Fibroblast of the conjunctiva (primary cell): ENCODE results near the gene HNRNPL.
"Not testable (repeated sequence)": the region's sequence is repeated elsewhere in the genome, so short reads cannot be mapped to it uniquely, and the experiment has no call there.

ENCODE experiments used
- DNase-seq: peaks from one replicate; pipeline ENCODE4 v3.0.0-alpha.2; 2010; ENCODE audit warnings: low read depth

HNRNPL gene

DNA sequence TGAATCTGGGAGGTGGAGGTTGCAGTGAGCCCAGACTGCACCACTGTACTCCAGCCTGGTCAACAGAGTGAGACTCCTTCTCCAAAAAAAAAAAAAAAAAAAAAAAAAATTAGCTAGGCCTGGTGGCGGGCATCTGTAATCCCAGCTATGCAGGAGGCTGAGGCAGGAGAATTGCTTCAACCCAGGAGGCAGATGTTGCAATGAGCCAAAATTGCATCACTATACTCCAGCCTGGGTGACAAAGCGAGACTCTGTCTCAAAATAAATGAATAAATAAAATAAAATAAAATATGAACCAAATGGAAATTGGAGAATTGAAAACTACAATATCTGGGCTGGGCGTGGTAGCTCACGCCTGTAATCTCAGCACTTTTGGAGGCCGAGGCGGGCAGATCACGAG is 20.6 kb downstream of the HNRNPL start:
- DNase-seq: not testable (repeated sequence)

DNA sequence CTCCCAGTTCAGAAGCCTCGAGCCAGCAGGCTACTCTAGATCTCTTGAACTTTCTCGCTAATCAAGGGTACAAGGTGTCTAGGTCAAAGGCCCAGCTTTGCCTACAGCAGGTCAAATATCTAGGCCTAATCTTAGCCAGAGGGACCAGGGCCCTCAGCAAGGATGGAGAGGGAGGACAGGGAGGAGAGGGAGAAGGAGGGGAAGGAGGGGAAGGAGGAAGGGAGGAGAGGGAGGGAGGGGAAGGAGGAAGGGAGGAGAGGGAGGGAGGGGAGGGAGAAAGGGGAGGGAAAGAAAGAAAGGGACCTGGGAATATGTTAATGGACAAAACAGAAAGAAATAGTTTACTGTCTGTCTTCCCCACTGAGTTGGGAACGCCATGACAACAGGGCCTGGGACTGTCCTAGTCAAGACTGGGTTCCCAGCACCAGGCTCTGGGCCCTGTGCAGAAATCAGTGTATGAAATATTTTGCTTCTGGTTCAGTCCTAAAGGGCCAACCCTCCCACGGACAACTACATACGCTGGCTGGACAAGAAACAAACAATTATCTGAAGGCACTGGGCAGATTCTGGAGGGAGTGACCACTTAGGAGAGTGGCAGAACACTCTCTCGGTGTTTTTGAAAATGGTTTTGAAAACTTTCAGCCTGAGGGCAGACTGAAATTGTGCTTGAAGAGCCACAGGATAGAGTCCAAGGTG is 22.8 kb downstream of the HNRNPL start:
- DNase-seq: no peak

DNA sequence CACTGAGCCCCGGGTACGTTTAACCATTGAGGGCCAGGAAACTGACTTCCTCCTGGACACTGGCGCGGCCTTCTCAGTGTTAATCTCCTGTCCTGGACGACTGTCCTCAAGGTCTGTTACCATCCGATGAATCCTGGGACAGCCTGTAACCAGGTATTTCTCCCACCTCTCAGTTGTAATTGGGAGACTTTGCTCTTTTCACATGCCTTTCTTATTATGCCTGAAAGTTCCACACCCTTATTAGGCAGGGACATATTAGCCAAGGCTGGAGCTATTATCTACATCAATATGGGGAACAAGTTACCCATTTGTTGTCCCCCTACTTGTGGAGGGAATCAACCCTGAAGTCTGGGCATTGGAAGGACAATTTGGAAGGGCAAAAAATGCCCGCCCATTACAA is 23.9 kb downstream of the HNRNPL start:
- not testable (repeated sequence) for DNase-seq

DNA sequence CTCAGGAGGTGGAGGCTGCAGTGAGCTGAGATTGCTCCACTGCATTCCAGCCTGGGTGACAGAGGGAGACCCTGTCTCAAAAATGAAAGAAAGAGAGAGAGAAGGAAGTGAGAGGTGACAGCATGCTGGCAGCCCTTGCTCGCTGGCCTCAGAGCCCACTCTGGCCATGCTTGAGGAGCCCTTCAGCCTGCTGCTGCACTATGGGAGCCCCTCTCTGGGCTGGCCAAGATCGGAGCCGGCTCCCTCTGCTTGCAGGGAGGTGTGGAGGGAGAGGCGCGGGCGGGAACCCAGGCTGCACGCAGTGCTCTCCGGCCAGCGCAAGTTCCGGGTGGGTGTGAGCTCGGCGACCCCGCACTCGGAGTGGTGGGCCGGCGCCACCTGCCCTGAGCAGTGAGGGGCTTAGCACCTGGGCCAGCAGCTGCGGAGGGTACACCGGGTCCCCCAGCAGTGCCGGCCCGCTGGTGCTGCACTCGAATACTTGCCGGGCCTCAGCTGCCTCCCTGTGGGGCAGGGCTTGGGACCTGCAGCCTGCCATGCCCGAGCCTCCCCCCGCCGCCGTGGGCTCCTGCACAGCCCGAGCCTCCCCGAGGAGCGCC is 28.5 kb downstream of the HNRNPL start:
- not testable (repeated sequence) for DNase-seq

DNA sequence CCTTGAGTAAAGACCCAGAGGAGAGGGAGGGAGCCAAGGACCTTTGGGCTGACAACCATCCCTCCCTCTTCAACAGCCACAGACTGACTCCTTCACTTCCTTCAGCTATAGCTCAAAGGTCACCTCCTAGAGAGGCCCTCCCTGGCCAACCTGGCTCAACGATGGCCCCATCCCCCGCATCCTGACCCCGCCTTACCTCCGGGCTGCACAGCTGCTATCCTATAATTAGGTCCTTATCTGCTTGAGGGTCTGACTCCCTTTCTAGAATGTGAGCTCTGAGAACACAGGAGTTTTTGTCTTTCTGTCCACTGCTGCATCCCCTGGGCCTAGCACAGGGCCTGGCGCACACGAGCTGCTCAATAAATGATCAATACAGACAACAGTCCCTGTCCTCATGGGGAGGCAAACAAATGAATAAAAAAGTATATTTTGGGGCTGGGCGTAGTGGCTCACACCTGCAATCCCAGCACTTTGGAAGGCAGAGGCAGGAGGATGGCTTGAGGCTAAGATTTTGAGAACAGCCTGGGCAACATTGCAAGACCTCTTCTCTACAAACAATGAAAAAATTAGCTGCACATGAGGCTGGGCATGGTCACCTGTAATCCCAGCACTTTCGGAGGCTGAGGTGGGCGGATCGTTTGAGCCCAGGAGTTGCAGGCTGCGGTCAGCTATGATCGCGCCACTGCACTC is 30.4 kb downstream of the HNRNPL start:
- no peak for DNase-seq

DNA sequence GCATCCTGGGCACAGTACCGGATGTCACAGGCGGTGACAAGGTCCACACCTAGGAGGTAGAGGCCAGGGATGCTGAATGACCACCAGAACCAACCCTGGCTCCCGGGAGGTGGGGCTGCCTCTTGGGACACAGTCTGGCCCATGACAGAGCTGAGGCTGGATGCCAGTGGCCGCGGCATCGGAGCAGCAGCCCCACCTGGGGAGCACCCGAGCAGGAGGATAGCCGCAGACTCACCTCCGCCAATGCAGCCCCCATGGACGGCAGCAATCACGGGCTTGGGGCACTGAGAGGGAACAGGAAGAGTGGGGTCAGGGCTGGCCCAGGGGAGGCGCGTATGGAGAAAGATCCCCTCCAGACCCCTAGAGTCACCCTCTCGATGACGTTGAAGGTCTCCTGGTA is 32.7 kb downstream of the HNRNPL start:
- no peak for DNase-seq

DNA sequence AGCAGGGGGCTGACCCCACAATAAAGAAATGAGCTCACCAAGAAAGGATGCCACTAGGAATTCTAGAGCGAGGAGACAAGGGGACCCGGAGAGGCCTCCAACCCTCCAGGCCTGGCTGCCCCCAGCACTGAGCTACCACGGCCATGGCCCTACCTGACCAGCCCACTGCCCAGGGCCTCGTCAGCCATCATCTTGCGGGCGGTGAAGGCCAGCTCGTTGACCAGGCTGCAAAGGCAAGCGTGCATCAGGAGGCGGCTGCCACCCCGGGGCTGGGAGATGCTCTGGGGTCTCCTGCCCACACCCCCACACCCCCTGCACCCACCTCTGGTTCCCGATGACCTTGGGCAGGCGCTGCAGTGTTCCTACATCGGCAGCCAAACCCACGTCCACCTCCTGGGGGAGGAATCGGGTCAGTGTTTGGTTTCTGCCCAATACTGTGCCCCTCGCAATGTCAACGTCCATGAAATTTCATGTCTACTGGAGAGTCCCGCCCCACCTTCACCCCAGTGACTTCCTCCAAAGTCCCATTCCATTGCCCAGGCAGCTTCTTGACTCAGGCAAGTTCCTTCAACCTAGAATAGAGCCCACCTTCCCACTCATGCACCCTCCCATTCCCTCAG is 33.5 kb downstream of the HNRNPL start:
- no peak for DNase-seq

DNA sequence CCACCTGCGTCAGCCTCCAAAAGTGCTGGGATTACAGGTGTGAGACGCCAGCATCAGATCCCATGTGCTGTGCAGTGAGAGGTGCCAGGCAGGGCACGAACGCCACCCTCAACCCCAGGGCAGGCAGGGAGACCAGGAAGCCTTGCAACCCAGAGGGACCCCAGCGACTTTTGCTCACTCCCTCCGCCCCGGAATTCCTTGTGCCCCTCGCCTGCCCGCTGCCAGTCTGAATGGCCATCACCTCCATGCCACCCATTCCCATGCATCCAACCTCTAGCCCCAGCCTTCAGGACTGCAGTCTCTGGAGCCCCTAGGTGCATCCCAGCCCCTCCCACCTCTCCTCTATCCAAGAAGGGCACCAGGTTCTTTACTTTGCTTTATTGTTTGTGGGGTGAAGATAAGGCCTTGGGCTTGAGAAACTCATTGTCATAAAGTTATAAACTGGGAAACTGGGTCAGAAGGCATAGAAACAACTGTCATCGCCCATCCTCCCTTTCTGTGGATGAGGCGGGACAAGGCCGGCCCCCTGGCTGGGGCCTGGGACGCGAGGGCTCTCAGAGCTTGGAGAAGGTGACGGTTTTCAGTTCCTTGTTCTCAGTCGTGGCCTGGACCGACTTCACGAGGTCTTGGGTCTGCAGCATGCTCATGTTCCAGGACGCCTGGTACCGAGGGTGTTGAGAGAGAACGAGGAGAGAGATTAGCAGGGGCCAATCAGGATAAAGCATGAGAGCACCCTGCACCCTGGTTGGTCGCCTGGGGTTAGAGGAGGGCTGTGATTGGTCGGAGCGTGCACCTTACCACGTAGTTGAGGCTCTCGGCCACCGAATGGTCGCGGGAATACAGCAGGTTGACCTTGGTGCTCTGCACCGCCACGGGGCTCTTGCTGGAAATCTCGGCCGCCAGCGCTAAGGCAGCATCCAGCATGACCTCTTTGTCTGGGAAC is 34.5 kb downstream of the HNRNPL start:
- no peak for DNase-seq

DNA sequence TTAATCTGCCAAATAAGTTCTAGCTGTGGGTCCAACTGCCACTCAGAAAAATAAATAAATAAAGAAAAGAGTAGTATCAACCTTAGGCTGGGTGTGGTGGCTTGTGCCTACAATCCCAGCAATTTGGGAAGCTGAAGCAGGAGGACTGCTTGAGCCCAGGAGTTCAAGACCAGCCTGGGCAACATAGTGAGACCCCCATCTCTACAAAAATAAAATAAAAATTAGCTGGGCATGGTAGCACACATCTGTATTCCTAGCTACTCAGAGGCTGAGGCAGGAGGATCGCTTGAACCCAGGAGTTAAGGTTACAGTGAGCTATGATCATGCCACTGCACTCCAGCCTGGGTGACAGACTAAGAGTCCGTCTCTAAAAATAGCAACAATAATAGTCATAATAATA is 35.9 kb downstream of the HNRNPL start:
- not testable (repeated sequence) for DNase-seq

DNA sequence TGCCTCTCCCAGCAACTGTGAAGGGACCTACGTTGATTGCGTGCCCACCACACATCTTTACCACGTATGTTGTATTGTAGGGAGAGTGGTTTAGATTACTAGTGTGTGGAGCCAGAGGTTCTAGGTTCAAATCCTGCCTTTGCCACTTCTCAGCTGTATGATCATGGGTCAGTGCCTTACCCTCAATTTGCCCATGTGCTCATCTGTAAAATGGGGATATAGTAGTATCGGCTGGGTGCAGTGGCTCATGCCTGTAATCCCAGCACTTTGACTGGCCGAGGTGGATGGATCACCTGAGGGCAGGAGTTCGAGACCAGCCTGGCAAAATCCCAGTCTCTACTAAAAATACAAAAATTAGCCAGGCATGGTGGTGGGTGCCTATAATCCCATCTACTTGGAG is 36.5 kb downstream of the HNRNPL start:
- DNase-seq: no peak

DNA sequence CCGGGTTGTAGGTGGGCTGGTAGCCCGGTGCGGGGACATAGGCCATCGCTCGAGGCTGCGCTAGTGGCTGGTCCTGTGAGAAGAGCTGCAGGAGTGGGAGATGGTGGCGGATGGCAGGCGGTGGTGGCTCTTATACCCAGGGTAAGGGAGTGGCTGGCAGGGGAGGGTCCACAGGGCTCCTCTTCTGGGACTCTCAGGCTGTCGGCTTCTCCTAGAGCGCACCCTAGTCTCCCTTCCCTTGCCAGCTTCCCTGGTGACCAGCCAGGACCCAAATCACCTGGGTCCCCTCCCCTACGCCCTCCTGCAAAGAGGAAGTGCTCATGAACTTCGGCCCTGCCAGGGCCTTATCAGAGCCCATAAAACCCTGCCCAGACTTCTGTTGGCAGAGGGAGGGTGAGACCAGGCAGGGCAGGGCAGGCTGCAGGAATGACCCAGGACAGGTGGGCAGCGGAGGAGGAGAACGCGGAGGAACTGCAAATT is 36.9 kb downstream of the HNRNPL start, which contains the start of gene LGALS4:
Gene LGALS4 (minus strand): TSS at position 105 of the 480 bp plus-strand sequence. CDS start 59 bp downstream, at position 46.
- DNase-seq: no peak

DNA sequence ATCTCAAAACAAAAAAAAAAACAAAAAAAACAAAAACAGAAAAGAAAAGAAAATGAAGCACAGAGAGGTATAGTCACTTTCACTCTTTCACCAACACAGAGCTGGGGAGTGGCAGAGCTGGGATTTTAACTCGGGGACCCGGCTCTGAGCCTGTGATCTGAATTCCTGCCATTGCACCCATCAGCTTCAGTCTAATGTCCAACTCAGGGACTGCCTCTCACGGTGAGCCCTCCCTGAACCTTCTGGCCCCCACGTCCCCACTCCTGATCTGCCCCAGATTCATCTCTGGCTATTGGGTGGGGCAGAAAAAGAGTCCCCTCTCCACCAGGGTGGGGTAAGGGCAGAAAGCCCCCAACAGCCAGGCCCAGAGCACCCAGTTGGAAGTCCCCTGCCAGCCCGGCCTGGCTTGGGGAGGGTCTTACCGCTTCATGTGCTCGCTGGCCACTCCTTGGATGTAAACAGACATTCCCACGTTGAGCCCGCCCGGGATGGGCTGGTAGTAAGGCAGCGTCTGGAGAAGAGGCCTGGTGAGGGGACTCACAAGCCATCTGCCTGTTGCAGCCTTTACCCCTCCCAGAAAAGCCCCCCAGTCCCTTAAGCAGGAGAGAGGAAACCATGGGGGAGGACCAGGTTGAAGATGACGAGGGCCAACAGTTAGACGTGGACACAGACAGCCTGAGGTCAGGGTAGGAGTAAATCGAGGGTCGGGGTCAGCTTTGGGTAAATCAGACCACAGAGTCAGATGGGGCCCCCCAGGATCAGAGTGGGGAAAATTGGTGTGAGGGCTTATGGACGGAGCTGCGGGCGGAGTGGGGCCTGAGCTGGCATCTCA is 37.6 kb downstream of the HNRNPL start:
- DNase-seq: no peak

DNA sequence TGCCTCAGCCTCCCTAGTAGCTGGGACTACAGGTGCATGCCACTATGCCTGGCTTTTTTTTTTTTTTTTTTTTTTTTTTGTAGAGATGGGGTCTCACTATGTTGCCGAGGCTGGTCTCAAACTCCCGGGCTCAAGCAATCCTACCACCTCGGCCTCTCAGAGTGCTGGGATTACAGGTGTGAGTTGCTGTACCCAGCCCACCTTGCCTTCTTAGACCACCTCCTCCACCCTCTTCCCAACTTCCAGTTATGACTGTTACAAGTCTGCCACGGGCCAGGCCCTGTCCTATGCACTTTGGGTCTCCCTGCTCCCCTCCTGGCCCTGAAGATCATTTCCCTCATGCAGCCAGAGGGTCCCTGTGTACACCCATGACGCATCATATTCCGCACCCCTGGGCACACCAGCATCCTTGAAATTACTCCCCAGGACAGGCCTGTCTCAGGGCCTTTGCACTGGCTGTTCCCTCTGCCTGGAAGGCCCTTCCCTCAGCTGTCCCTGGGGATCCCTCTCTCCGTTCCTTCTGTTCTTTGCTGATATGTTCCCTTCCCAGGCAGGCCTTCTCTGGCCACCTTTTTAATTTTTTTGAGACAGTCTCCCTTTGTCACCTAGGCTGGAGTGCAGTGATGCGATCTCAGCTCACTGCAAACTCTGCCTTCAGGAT is 40.1 kb downstream of the HNRNPL start:
- no peak for DNase-seq

DNA sequence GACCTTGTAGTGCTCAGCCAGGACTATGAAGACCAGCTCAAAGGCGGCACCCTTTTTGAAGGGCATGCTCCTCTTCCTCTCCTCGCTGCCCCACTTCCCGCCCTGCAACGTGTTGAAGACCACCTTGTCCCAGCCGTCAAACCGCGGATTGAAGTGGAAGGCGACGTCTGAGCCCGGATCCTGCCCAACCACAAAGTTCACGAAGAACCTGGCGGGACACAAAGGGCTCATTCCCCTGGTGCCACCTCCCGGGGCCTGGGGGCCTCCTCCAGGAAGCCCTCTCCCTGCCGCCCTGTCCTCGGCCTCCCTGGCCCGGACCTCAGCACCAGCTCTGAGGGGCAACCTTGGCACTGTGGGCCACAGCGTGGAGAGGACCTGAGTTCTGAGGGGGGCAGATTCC is 41.0 kb downstream of the HNRNPL start:
- DNase-seq: no peak

DNA sequence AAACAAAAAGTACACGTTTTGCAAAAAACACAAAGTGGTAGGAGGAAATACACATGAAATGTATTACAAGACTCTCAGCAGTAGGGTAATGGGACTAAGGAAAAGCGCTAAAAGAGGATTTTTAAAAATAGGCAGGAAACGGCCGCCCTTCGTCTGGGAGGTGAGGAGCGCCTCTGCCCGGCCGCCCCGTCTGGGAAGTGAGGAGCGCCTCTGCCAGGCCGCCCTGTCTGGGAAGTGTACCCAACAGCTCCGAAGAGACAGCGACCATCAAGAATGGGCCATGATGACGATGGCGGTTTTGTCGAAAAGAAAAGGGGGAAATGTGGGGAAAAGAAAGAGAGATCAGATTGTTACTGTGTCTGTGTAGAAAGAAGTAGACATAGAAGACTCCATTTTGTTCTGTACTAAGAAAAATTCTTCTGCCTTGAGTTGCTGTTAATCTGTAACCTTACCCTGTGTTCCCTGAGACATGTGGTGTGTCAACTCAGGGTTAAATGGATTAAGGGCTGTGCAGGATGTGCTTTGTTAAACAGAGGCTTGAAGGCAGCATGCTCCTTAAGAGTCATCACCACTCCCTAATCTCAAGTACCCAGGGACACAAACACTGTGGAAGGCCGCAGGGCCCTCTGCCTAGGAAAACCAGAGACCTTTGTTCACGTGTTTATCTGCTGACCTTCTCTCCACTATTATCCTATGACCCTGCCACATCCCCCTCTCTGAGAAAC is 42.2 kb downstream of the HNRNPL start:
- DNase-seq: not testable (repeated sequence)

DNA sequence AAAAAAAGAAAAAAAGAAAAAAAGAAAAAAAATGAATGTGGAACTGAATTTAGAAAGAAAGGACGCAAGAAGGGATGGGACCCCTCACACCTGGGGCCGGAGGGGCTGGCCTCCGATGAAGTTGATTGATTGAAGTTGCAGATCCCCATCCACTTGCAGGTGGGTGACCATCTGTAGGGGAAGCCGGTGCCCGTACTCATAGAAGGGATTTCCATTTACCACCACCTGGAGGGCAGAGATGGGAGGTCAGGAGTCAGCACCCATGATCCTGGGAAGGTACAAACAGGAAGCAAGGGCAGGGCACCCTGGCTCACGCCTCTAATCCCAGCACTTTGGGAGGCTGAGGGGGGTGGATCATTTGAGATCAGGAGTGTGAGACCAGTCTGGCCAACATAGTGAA is 43.4 kb downstream of the HNRNPL start:
- no peak for DNase-seq

DNA sequence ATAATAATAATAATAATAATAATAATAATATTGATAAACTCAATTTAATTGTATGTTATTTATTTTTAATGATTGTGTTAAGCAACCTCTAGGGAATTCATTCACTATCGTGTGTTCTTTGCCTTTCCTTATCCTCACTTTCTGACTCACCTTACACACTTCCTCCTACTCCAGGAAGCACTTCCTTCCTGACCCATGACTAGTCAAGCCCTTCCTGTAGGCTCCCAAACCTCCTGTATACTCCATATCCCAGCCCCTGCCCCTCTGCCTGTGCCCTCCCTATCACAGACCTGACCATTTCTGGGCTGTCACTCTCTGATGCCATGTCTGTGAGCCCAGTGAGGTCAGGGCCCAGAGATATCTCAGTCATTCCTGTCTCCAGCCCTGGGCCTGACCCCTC is 44.6 kb downstream of the HNRNPL start:
- DNase-seq: no peak

DNA sequence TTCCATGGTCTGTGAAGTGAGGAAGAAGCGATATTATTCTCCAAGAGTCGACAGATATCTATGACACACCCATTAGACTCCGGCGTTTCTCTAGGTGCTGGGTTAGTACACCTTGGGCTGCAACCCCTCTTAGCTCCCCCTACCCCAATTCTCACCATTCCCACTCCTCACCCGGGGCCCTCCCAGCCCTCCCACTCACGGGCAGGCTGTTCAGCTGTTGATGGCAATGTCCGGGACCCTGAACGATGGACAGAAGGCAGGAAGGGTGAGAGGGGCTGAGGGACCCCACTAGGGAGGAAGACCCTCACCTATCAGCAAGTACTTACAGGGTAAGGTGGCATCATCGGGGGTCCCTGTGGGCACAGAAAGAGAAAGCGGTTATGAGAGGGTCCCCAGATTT is 46.2 kb downstream of the HNRNPL start:
- DNase-seq: no peak

DNA sequence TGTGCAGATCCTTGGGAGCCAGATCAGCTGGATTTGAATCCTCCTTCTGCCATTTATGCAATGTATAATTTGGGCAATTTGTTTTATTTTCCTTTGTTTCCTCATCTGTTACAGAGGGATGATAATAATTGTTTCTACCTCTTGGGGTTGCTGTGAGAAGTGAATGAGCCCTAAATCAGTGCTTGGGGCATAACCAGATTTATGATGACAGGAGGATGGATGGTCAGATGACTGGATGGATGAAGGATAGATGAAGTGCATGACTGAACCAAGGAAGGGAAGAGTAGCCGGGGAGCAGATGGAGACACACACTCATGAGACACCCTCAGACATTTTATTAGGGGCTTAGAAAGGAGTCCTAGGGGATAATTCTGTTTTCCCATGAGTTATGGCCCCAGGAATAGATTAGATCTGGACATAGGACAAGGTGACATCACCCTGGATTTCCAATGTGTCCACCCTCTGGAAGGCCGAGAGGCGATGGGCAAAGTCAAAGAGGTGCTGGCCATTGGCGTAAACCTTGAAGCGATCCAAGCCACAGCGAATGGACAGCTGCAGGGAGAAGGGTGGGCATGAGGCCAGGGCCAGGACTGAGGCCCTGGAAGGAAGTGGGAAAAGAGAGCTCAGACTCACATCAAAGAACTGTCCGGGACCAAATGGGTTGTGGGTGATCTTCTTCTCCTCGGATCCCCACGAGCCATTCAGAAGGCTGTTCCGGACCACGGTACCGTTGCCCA is 48.3 kb downstream of the HNRNPL start:
- DNase-seq: no peak
